B cell (primary cell): ENCODE data around the gene HERC2.

ENCODE experiments used
- EZH2 ChIP-seq: IDR thresholded peaks from 2 replicates; pipeline ENCODE4 v1.6.1; 2012; ENCODE audit warnings: borderline replicate concordance, low read depth, mild to moderate bottlenecking, moderate library complexity, low read length; ENCODE audit not compliant: insufficient read depth, poor library complexity, severe bottlenecking
- TF ChIP-seq, protein P1 (sequence below): fragments of 200-600 bp; IDR thresholded peaks from one replicate; pipeline ENCODE4 v1.8.0; 2022; ENCODE audit warnings: antibody characterized with exemption, mild to moderate bottlenecking

DNA sequence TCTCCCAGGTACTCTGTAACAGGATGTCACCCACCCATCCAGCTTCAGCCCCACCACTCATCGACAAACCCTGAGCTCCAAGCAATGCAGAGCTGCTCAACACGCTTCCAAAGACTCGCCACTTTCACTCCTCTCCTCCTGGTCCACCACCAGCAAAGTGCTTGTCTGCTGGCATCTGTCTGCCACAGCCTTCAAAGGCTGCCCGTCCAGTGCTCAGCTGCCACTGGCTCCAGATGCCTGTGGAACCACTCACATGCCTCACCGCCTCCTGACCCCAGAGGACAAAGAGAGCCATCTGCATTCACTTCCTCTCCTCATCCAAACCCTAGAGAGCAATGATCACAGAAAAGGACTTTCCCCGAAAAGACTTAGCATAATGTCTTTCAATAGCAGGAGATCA, 113.4 kb downstream of the HERC2 start:
- TF ChIP-seq, protein P1, sequence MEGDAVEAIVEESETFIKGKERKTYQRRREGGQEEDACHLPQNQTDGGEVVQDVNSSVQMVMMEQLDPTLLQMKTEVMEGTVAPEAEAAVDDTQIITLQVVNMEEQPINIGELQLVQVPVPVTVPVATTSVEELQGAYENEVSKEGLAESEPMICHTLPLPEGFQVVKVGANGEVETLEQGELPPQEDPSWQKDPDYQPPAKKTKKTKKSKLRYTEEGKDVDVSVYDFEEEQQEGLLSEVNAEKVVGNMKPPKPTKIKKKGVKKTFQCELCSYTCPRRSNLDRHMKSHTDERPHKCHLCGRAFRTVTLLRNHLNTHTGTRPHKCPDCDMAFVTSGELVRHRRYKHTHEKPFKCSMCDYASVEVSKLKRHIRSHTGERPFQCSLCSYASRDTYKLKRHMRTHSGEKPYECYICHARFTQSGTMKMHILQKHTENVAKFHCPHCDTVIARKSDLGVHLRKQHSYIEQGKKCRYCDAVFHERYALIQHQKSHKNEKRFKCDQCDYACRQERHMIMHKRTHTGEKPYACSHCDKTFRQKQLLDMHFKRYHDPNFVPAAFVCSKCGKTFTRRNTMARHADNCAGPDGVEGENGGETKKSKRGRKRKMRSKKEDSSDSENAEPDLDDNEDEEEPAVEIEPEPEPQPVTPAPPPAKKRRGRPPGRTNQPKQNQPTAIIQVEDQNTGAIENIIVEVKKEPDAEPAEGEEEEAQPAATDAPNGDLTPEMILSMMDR, result no peak
- no peak for TF ChIP-seq EZH2
